CD4-positive, alpha-beta T cell treated with Interleukin-10 for 1 hour (primary cell): ENCODE data around the gene NDUFA8.
"Not testable (repeated sequence)": the region's sequence is repeated elsewhere in the genome, so short reads cannot be mapped to it uniquely, and the experiment has no call there.

ENCODE experiments used
- DNase-seq: peaks from one replicate; pipeline ENCODE4 v3.0.0-alpha.2; 2020

The NDUFA8 gene

GRCh38 chr9:122119166-122119521 lies 40.4 kb downstream of the NDUFA8 start:
- no peak for DNase-seq

- DNase-seq: no peak
Observed at GRCh38 chr9:122118343-122119165, 41.0 kb downstream of the NDUFA8 start.

GRCh38 chr9:122117241-122117640 lies 42.3 kb downstream of the NDUFA8 start:
- DNase-seq: not testable (repeated sequence)

- no peak for DNase-seq
Observed at GRCh38 chr9:122116448-122117173, 43.0 kb downstream of the NDUFA8 start.

- DNase-seq: no peak
Observed at GRCh38 chr9:122116040-122116439, 43.5 kb downstream of the NDUFA8 start.

- DNase-seq: no peak
Observed at GRCh38 chr9:122115176-122116035, 44.2 kb downstream of the NDUFA8 start.

GRCh38 chr9:122113574-122113973 lies 46.0 kb downstream of the NDUFA8 start:
- no peak for DNase-seq

- DNase-seq: no peak
Observed at GRCh38 chr9:122112238-122112637, 47.3 kb downstream of the NDUFA8 start.

- no peak for DNase-seq
Observed at GRCh38 chr9:122111413-122112085, 48.0 kb downstream of the NDUFA8 start.

GRCh38 chr9:122110100-122110833 lies 49.3 kb downstream of the NDUFA8 start:
- no peak for DNase-seq

GRCh38 chr9:122109035-122109813 lies 50.4 kb downstream of the NDUFA8 start:
- DNase-seq: no peak

GRCh38 chr9:122107291-122107805 lies 52.2 kb downstream of the NDUFA8 start:
- DNase-seq: no peak

- no peak for DNase-seq
Observed at GRCh38 chr9:122106576-122106975, 53.0 kb downstream of the NDUFA8 start.

GRCh38 chr9:122103985-122104384 lies 55.6 kb downstream of the NDUFA8 start:
- no peak for DNase-seq

- no peak for DNase-seq
Observed at GRCh38 chr9:122102156-122102555, 57.4 kb downstream of the NDUFA8 start.

- no peak for DNase-seq
Observed at GRCh38 chr9:122100756-122101155, 58.8 kb downstream of the NDUFA8 start.

- peak; percentile 79 for DNase-seq
Observed at GRCh38 chr9:122099271-122099869, 60.2 kb downstream of the NDUFA8 start.

- no peak for DNase-seq
Observed at GRCh38 chr9:122097679-122098315, 61.8 kb downstream of the NDUFA8 start.

GRCh38 chr9:122096620-122097415 lies 62.8 kb downstream of the NDUFA8 start:
- no peak for DNase-seq
